NT2/D1 (cell line): ENCODE data around the gene ALOX12B.

Experiments used
- SUZ12 ChIP-seq: IDR thresholded peaks from 2 replicates; pipeline ENCODE4 v1.6.1; 2011; ENCODE audit not compliant: insufficient read length, insufficient read depth; ENCODE audit errors: extremely low read depth
- YY1 ChIP-seq: IDR thresholded peaks from 2 replicates; pipeline ENCODE4 v1.6.1; 2011; ENCODE audit not compliant: insufficient read length, insufficient read depth

- TF ChIP-seq SUZ12 (no peak), YY1 (no peak)
Measured at GRCh38 chr17:8074554-8074953, 13.0 kb downstream of the ALOX12B start.
